RWPE2 (cell line): ENCODE data around the gene HTRA3.

ENCODE experiments used
- ATAC-seq: fragments of 200-7000 bp; cut with Tn5 transposase; 3 replicates; pipeline ENCODE4 v1.9.1; 2021; ENCODE audit warnings: low read depth
- DNase-seq: peaks from one replicate; pipeline ENCODE4 v3.0.0-alpha.2; 2020; ENCODE audit warnings: low spot score
- H3K27ac ChIP-seq: fragments of 450-650 bp; 2 replicates; pipeline ENCODE4 v1.5.1; 2017; ENCODE audit warnings: mild to moderate bottlenecking; ENCODE audit not compliant: poor library complexity, severe bottlenecking
- H3K27me3 ChIP-seq: fragments of 250-450 bp; sonication (Bioruptor Pico); 2 replicates; pipeline ENCODE4 v1.5.1; 2021; ENCODE audit warnings: mild to moderate bottlenecking, moderate library complexity; ENCODE audit not compliant: insufficient read depth, poor library complexity, severe bottlenecking
- H3K36me3 ChIP-seq: fragments of 250-450 bp; sonication (Bioruptor Pico); 2 replicates; pipeline ENCODE4 v1.5.1; 2020; ENCODE audit warnings: low read depth, mild to moderate bottlenecking, moderate library complexity
- H3K4me1 ChIP-seq: fragments of 250-450 bp; sonication (Bioruptor Pico); 2 replicates; pipeline ENCODE4 v1.5.1; 2021; ENCODE audit warnings: mild to moderate bottlenecking, moderate library complexity; ENCODE audit not compliant: insufficient read depth, poor library complexity, severe bottlenecking
- H3K4me3 ChIP-seq: fragments of 250-450 bp; sonication (Bioruptor Pico); 2 replicates; pipeline ENCODE4 v1.5.1; 2021; ENCODE audit warnings: mild to moderate bottlenecking, moderate library complexity; ENCODE audit not compliant: severe bottlenecking
- H3K9me3 ChIP-seq: fragments of 250-450 bp; sonication (Bioruptor Pico); 2 replicates; pipeline ENCODE4 v1.5.1; 2021; ENCODE audit warnings: mild to moderate bottlenecking, moderate library complexity; ENCODE audit not compliant: severe bottlenecking
- CTCF ChIP-seq: fragments of 450-650 bp; IDR thresholded peaks from one replicate; pipeline ENCODE4 v1.5.1; 2017; ENCODE audit warnings: mild to moderate bottlenecking, moderate library complexity; ENCODE audit not compliant: poor library complexity, severe bottlenecking

The HTRA3 gene

GRCh38 chr4:8305851-8306471 lies 36.4 kb downstream of the HTRA3 start:
- DNase-seq (peak; percentile 59), ATAC-seq (no peak)
- TF ChIP-seq CTCF, result no peak
- Histone ChIP-seq H3K36me3 (no peaks in the 10 kb centered on the region), H3K9me3 (no peaks in the 10 kb centered on the region), H3K4me1 (no peaks in the 10 kb centered on the region), H3K4me3 (no peak overlapping the region), H3K27me3 (no peaks in the 10 kb centered on the region), H3K27ac (no peak overlapping the region)

- DNase-seq, result peak; percentile 60
- Histone ChIP-seq H3K27ac (no peak overlapping the region), H3K9me3 (no peaks in the 10 kb centered on the region), H3K4me1 (no peaks in the 10 kb centered on the region), H3K36me3 (no peaks in the 10 kb centered on the region), H3K4me3 (no peak overlapping the region), H3K27me3 (no peaks in the 10 kb centered on the region)
- ATAC-seq, result no peak
- TF ChIP-seq CTCF, result no peak
These were observed 37.0 kb downstream of the HTRA3 start for GRCh38 chr4:8306511-8307021.

- peak; percentile 29 for DNase-seq
- H3K27ac ChIP-seq, result no peak overlapping the region
- no peaks in the 10 kb centered on the region for H3K27me3 ChIP-seq
- no peaks in the 10 kb centered on the region for H3K4me1 ChIP-seq
- no peaks in the 10 kb centered on the region for H3K36me3 ChIP-seq
- H3K9me3 ChIP-seq, result no peaks in the 10 kb centered on the region
- no peak for TF ChIP-seq CTCF
- ATAC-seq, result no peak
- no peak overlapping the region for H3K4me3 ChIP-seq
These were observed 37.6 kb downstream of the HTRA3 start for GRCh38 chr4:8307121-8307520.

- Histone ChIP-seq H3K27me3 (no peaks in the 10 kb centered on the region), H3K4me1 (no peaks in the 10 kb centered on the region), H3K36me3 (no peaks in the 10 kb centered on the region), H3K27ac (no peak overlapping the region), H3K9me3 (no peaks in the 10 kb centered on the region), H3K4me3 (no peak overlapping the region)
- TF ChIP-seq CTCF, result no peak
- DNase-seq (peak; percentile 29), ATAC-seq (no peak)
These were observed 38.2 kb downstream of the HTRA3 start for GRCh38 chr4:8307714-8308113.

- Histone ChIP-seq H3K9me3 (no peaks in the 10 kb centered on the region), H3K27ac (no peak overlapping the region), H3K36me3 (no peaks in the 10 kb centered on the region), H3K4me3 (no peak overlapping the region), H3K4me1 (no peaks in the 10 kb centered on the region), H3K27me3 (no peaks in the 10 kb centered on the region)
- ATAC-seq, result no peak
- DNase-seq, result peak; percentile 42
- no peak for TF ChIP-seq CTCF
These were observed 38.6 kb downstream of the HTRA3 start for GRCh38 chr4:8308144-8308543.
